Stimulated activated CD4-positive, alpha-beta T cell treated with anti-CD3 and anti-CD28 coated beads, Interleukin-15, amount 100 ng/mL, for 1 hour (primary cell): ENCODE results near the gene ATXN1.

Source experiments
- DNase-seq, 2 donors: peaks; one replicate each; pipeline ENCODE4 v3.0.0-alpha.2; 2020; ENCODE audit warnings: low read depth in 1 of 2, low spot score in 1 of 2

ATXN1 gene

DNA sequence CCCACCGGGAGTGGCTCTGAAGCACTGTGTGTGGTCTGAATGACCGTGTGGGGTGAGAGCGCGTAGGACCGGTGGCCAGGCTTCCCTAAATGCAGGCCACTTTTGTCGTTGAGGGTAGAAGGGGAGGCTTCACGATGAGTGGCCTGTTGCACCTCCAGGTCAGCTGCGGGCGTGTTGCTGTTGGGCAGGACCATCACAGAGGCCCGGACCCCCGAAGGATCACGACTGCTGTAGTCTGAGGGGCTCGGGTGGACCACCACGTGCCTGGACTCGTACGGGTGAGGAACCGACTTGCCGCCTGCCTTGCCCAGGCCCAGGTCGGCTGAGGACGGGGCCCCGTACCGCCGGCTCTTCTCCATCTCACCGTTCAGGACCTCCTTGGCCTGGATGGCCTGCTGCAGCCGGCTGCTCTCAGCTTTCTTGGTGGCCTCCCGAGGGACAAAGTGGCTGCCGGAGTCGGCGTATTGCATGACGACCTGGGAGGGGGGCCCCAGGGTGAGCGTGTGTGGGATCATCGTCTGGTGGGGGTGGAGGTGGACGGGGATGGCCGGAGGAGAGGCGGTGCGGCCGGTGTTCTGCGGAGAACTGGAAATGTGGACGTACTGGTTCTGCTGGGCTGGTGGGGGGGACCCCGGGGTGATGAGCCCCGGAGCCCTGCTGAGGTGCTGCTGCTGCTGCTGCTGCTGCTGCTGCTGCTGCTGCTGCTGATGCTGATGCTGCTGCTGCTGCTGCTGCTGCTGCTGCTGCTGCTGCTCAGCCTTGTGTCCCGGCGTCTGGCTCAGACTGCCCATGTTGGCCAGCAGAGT is 434.1 kb downstream of the ATXN1 start:
- DNase-seq: no peak

DNA sequence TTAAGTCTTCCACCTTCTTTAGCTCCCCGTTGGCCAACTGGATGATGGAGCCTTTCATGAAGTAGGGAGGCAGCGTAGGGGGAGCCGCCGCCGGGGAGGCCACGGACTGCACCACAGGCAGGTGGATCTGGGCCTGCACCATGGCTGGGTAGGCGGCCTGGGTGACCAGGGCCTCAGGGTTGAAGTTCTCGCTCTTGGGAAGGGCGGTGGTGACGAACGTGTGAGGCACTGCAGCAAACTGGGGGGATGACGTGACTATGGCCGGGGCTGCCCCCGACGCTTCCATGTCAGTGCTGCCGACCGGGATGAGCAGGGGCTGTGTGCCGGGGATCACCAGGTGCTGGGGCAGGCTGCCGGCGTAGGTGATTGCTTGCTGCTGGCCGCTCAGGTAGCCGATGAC is 434.7 kb downstream of the ATXN1 start:
- no peak for DNase-seq

DNA sequence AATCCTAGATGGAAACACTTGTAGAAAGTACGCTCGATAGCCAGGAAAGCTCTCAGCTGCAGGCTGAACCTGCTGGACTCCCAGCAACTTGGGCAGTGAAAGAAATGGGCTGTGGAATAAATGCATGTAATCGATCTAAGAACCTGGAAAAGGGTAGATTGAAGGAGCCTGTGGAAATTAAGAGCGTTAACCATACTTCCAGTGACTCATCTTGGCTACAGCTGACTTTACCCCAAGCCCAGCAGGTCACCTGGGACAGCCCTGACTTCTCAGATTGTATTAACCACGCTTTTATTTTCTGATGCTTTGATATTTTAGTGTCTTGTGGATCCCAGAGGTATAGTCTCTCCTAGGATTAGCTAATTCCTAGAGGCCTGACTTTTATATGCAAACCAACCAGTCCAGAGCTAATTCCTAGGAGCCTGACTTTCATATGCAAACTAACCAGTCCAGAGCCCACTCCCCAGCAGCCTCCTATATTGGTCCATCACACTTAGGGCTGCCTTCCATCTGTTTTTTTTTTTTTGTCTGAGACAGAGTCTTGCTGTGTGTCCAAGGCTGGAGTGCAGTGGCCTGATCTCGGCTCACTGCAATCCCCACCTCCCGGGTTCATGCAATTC is 436.5 kb downstream of the ATXN1 start:
- DNase-seq: no peak

DNA sequence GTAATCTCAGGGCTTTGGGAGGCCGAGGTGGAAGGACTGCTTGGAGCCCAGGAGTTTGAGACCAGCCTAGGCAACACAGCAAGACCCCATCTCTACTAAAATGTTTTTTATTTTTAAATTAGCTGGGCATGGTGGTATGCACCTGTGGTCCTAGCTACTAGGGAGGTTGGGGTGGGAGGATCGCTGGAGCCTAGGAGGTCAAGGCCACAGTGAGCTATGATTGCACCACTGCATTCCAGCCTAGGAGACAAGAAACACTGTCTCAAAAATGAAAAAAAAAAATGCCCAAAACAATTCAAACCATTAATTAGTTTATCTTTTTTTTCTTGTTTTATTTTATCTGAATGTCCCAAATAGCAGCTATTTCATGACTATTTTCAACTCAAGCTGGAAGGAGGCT is 437.1 kb downstream of the ATXN1 start:
- DNase-seq: no peak

DNA sequence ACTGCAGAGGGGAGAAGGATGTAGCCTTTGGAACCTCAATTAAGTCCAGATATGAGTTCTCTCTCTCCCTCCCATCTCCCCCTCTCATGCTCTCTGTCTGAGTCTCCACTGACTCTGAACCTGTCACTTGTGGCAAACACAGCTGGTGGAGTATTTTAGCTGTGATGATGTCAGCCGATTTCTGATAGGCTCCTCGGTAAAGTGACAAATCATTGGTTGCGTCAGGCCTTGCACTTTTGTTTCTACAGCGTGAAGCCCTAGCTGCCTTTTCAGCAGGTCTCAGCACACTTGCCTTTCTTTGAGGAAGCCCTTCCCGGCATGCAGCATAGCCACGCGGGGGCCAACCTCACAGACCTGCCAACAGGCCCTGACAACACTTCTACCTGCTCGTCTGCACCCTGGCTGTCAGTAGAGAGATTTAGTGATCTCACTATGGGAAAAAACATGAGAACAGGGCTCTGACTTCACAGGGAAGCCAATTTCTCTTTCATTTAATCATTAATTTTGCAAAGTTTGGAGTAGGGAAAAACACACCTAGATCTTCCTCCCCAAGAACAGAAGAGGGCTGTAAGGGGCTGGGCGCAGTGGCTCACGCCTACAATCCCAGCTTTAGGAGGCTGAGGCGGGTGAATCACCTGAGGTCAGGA is 438.5 kb downstream of the ATXN1 start:
- peak; percentile 46 to 51 for DNase-seq

DNA sequence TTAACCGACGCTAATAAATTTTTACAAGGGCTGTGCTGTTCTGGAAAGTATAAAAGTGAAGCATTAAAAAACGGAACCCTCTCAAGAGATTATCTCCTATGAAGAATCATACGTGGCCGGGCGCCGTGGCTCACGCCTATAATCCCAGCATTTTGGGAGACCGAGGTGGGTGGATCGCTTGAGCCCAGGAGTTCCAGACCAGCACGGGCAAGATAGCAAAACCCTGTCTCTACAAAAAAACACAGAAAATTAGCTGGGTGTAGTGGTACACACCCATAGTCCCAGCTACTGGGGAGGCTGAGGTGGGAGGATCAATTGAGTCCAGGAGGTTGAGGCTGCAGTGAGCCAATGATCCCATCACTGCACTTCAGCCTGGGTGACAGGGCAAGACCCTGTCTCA is 439.4 kb downstream of the ATXN1 start:
- DNase-seq: no peak

DNA sequence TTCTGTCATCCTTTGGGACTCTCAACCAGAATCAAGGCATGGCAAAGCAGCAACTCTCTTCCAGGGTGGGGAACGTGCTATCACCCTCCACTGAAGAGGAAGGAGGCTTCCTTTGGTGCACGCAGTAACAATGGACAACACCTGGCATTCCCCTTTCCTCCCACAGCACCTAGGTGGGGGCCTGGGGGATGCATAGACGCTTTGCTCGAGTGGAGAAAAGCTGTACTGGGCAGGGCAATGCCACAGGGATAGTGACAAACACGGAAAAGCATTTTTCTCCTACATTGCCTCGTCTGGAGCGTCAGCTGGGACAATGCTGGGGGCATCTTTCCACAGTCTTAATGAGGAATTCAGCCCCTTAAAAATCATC is 439.9 kb downstream of the ATXN1 start:
- no peak for DNase-seq

DNA sequence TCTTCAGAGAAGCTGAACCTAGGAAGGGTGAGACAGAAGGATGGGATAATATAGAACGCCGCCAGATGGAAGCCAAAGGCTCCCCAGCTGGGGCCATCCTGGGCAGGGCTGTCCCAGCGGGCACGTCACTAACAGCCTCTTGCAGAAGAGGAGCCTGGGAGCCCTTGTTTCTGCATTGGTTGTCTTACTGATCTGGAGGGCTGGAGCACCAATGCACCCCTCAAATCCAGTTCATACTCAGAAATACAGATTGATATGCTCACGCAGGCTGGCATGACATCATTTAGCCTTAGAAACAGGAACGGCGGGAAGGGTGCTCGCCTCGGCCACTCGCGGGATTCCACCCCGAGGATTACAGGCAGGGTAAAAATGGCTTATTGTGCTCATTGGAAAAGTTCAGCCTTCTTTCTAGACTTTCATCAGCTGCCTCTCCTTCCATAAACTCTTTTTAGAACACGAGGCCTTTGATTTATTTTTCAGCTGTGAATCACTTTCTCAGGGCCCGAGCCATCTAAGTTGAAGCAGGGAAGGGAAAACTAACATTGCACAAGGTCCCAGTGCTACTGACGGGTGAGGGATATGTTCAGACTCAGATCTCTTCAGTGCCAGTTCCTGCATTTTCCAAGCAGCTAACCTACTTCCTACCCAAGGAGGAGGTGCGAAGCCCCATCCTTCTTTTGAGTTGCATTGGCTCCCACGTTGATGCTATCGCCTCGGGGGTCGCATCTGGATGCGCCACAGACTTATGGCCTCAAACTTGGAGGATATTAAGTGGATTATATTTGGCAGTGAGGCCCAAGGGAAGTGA is 440.5 kb downstream of the ATXN1 start:
- DNase-seq: no peak

DNA sequence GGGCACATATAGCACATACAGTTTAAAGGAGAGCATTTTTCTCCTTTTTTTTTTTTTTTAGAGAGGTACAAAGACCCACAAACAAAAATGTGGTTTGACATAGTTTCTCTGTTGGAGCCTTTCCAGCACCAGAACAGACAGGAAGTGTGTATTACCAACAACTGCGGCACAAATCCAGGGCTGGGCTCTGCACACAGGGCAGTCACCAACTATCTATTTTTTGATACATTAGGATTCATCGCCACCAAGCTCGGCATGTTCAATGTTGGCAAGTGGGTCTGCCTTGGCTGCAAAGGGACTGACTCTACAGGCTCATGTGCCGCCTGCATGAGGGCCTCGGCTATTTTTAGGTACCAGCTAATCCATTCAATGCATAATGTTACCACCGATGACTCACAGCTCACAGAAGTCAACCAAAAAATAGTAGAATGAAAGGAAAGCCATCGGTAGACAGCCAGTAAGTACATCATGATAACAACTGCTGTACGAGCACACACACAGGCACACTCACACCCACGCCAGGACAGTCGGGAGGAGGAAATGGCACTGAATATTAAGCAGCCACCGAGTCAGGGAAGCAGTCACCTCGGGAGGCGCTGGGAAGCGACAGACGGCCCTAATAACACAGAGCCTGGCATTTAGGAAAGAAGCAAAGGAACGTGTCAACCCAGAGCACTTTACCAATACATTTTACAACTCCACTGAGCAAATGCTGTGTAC is 441.3 kb downstream of the ATXN1 start:
- DNase-seq: peak; percentile 29 to 49

DNA sequence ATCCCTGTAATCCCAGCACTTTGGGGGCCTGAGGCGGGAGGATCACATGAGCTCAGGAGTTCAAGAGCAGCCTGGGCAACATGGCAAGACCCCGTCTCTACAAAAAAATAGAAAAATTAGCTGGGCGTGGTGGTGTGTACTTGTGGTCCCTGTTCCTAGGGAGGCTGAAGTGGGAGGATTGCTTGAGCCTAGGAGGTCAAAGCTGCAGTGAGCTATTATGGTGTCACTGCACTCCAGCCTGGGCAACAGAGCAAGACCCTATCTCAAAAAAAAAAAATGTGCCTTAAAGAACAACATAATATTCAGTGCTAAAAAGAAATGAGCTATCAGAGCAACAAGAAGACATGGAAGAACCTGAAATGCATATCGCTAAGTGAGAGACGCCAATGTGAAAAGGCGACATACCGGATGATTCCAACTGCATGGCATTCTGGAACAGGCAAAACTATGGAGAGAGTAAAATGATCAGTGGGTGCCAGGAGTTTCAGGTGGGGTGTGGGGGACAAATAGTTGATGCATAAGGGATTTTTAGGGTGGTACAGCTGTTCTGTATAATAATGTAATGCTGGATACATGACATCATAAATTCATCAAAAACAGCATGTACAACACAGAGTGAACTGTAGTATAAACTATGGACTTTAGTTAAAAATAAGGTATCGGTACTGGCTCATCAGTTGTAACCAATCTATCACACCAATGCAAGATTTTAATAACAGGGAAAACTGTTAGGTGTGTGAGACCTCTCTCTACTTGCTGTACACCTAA is 442.1 kb downstream of the ATXN1 start:
- no peak for DNase-seq

DNA sequence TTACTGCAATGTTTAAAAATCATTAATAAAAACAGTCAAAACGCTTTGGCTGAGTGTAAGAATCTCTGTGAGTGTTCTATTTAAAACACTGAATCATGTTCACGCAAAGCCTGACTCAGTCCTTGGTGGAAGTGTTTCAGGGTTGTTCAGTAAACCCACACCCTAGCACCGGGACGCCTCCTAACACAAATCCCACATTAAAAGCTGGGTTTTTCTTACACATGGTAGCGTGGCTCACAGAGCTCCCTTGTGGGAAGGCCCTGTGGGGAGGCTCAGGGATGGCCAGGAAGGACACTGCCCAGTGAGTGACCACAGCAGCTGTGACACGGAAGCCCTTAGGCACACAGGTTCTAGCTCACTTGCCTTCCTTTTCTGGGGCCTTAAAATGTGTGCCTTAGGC is 442.7 kb downstream of the ATXN1 start:
- DNase-seq: no peak

DNA sequence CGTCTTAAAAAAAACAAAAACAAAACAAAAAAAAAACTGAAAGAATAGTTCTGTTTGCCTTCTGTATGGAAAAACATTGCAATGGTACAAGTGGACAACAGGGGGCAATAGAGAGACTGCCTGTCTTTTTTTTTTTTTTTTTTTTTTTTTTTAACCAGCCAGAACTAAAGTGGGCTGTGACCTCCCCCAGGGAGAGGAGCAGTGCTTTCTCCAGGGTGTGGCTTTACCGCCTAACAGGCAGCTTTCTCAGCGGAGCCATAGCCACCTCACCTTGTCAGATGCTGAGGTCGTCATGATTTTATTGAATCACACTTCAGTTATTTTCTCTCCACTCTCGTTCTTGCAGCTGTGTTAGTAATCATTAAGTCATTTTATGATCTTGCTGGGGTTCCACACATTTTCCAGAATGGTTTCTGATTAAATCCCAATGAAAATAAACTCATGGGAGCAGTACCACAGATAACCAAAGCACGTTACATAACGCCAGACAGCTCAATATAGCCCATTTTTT is 444.5 kb downstream of the ATXN1 start:
- no peak for DNase-seq

DNA sequence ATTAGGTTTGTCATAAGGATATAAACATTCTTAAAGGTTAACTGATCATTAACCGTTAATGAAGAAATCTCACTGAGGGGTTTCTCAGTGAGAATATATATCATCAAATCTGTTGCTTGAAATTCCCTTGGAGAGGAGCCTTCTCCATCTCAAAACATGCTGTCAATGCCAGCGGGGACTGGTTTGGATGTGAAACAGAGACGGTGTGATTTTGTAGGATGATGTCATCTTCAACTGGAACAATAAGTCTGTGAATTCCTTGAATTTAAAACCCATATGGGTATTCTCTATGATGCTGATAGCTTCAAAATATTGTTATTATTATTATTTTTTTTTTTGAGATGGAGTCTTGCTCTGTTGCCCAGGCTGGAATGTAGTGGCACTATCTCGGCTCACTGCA is 447.0 kb downstream of the ATXN1 start:
- DNase-seq: no peak

DNA sequence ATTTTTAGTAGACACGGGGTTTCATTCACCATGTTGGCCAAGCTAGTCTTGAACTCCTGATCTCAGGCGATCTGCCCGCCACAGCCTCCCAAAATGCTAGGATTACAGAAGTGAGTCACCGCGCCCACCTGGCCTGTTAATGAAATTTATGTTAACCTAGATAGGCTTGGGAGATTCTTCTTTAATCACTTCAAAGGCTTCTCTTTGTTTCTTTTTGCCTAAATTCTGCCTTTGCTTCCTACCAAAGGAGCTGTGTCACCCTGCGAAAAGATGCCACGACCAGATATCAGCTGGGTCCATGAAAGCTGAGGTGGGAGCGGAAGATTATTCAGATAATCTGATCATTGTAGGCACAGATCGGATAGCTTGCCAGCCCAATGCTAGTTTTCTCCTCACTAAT is 447.5 kb downstream of the ATXN1 start:
- DNase-seq: no peak

DNA sequence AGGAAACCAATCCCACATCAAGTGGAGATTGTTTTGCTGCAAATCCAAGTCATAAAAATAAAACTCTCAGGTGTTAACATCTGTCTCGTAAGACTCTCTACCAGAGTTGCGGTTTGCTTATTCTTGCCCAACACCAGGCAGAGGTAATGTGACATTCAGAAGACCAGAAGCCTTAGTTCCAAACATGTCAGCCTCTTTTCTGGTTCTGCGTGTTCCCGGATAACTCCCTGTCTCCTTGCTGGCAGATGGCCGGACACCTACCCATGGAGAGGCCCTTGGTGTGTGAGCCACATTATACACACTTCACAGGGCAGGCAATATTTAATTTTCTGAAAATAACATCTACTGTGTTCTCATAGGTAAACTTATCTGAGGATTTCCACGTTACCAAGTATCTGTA is 449.5 kb downstream of the ATXN1 start:
- DNase-seq: no peak

DNA sequence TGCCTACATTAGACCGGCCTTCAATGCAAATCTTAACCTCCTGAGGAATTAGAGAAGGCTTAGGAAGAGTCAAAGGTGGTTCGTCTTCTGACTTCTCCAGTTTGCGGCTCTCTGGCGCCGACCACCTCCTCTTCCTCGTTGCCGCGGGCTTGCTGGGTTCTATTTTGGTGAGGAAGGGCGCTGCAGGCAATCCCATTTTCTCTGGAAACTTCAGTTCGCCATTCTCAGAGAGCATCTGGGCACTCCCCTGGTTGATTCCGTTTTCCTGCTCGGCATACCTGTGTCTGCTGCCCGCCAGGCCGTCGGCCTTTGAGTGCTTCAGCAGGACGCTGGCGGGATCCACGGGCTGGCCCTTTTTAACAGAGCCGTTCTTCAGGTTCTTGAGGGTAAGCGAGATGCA is 454.9 kb downstream of the ATXN1 start:
- DNase-seq: no peak

DNA sequence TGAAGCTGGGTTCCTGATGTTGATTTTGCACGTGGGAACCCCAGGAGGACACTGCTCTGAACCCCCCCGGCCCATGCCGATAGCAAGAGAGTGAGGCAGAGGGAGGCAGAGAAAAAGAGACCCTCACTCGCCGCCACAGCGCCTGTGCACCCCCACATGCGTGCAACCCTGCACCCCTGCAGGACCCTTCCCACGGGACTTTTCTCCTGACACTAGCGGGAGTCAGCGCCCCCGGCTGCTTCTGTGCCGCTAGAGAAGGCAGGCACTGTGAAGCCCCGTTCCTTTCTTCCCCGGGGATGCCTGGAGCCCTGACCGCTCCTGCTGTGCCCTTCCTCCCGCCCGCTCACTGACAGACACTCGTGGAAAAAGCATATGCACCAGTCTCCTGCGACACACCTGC is 455.5 kb downstream of the ATXN1 start:
- no peak for DNase-seq

DNA sequence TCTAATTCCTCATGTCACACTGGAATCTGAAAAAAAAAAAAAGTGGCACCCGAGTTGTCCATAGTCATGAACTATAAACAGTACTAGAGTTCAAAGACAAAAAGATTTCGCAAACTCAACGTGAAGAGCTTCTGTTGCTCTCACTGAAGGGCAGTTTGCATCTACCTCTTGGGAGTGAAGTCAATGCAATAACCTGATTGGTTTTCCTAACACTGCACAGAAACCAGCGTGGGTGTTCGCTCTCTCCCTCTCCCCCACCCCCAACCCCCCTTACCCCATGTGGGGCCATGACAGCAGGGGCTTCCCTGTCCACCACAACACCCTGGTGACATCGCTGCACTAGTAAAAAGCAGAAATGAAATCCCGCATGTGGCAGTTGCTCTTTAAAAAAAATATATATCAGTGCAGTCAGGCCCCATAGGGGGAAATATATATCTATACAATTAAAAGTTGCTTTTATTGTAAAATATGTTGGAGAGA is 456.0 kb downstream of the ATXN1 start:
- DNase-seq: no peak

DNA sequence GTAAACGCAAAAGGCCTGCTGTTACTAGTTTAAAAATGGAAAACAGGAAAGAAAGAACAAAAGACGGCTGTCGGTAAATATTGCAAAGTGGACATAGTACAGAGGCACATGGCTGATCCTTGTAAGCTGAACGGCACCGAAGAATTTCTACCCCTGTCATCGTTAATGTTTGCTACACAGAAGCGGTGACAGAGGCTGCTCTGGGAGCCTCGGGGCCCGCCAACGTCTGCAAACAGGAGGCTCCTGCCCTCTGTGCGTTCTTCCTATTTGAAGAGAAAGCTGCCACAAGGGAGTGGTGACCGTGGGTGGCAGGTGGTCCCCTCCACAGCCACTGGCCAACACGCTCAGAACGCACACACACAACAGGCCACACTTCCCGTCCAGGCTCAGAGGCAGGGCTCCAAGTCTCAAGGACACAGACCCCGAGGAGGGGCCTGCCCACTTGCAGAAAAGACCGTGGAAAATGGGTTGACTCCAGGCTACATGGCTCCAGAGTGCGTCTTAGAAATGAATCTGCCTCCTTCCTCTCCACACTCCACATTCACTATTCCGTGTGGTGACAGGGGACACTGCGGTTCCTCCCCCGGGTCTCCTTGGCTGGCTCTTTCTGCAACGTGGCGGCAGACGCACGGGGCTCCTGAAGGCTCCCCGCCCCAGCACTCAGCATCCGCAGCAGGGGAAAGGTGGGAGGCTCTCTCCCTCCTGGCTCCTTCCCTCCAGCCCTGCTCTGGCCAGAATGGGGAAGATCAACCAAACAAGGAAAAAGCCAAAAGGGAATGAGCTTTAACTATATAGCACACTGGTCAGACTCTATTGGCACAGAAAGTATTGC is 458.3 kb downstream of the ATXN1 start:
- no peak for DNase-seq
